Panc1 (cell line): ENCODE results near the gene COP1. TPM values are rescaled to one million over a fixed set of nuclear protein-coding genes. Genes with fewer than 3 reads are reported as not detected.

Experiments
- ATAC-seq: fragments of 200-7000 bp; cut with Tn5 transposase; 2 replicates; pipeline ENCODE4 v1.9.1; 2020; ENCODE audit warnings: mild to moderate bottlenecking, moderate library complexity
- BruUV-seq: library from RNA; stranded (reverse); fragments of 400-500 nt; replicated peaks from 2 replicates; lab custom pipeline; 2021; lab: Mats Ljungman, UMichigan
- CTCF ChIA-PET: fragments of 300-600 bp; sonication (Branson Sonifier 250); formaldehyde crosslinking; loops from one replicate; lab custom pipeline; 2022; ENCODE audit warnings: antibody characterized with exemption; lab: Charles Lee
- POLR2A ChIA-PET: fragments of 300-600 bp; sonication (Branson Sonifier 250); formaldehyde crosslinking; loops from one replicate; lab custom pipeline; 2022; ENCODE audit warnings: antibody characterized with exemption; lab: Charles Lee
- DNase-seq: peaks from one replicate; pipeline ENCODE4 v3.0.0-alpha.2; 2010; ENCODE audit warnings: low read depth, low spot score
- H3K27ac ChIP-seq: 2 replicates; pipeline ENCODE4 v1.5.1; 2011; ENCODE audit warnings: mild to moderate bottlenecking, low read length, inconsistent platforms
- H3K27me3 ChIP-seq: fragments of 200-500 bp; sonication (Bioruptor generic); 2 replicates; pipeline ENCODE4 v1.6.0; 2014; ENCODE audit warnings: low read length, inconsistent platforms; ENCODE audit not compliant: control insufficient read depth, insufficient read depth
- H3K36me3 ChIP-seq: fragments of 200-500 bp; sonication (Bioruptor generic); 2 replicates; pipeline ENCODE4 v1.5.1; 2014; ENCODE audit warnings: inconsistent platforms, mild to moderate bottlenecking, low read length, moderate library complexity; ENCODE audit not compliant: control insufficient read depth, insufficient read depth
- H3K4me1 ChIP-seq: 2 replicates; pipeline ENCODE4 v1.5.1; 2011; ENCODE audit warnings: inconsistent platforms, mild to moderate bottlenecking, low read length, moderate library complexity; ENCODE audit not compliant: control insufficient read depth, insufficient read depth
- H3K4me3 ChIP-seq, 2 experiments: 2 replicates each; pipeline ENCODE4 v1.5.1; 2011 to 2012; ENCODE audit warnings: low read depth in 2 of 2, low read length in 2 of 2, mild to moderate bottlenecking in 2 of 2, inconsistent platforms in 1 of 2, moderate library complexity in 1 of 2
- H3K9me3 ChIP-seq: fragments of 200-500 bp; sonication (Bioruptor generic); 2 replicates; pipeline ENCODE4 v1.5.1; 2014; ENCODE audit warnings: low read depth, mild to moderate bottlenecking, inconsistent platforms, low read length, moderate library complexity; ENCODE audit not compliant: control insufficient read depth, insufficient read depth
- CTCF ChIP-seq: fragments of 450-650 bp; IDR thresholded peaks from 2 replicates; pipeline ENCODE4 v1.5.1; 2017; ENCODE audit warnings: mild to moderate bottlenecking
- POLR2AphosphoS5 ChIP-seq: IDR thresholded peaks from 2 replicates; pipeline ENCODE4 v1.6.1; 2012; ENCODE audit warnings: mild to moderate bottlenecking, low read depth, low read length, moderate library complexity
- REST ChIP-seq, 2 experiments: IDR thresholded peaks; 2 replicates each; pipeline ENCODE4 v1.6.1; 2011 to 2012; ENCODE audit warnings: low read depth in 2 of 2, control low read depth in 1 of 2, low read length in 1 of 2, mild to moderate bottlenecking in 1 of 2, moderate library complexity in 1 of 2; ENCODE audit not compliant: insufficient read depth in 1 of 2
- SIN3A ChIP-seq: IDR thresholded peaks from 2 replicates; pipeline ENCODE4 v1.6.1; 2012; ENCODE audit warnings: low read depth, mild to moderate bottlenecking, low read length, moderate library complexity, borderline replicate concordance; ENCODE audit not compliant: insufficient read depth
- TCF7L2 ChIP-seq: IDR thresholded peaks from 2 replicates; pipeline ENCODE4 v1.6.1; 2011; ENCODE audit warnings: mild to moderate bottlenecking, low read depth, low read length, inconsistent platforms
- in situ Hi-C: cut with HindIII; loops from 2 replicates; pipeline ENCODE4 v1.10.0; 2016; ENCODE audit warnings: low sequenced_read_pairs, low pct_unique_long_range_greater_than_20kb
- intact Hi-C: fragments of 100-400 bp; cut with micrococcal nuclease; formaldehyde crosslinking; loops from one replicate; pipeline ENCODE4 v1.10.0; 2022; ENCODE audit not compliant: unreplicated experiment
- total RNA-seq: library from RNA; stranded (reverse); gene quantifications from one replicate; pipeline ENCODE4 v1.2.1, GENCODE V29; 2021; ENCODE audit not compliant: unreplicated experiment

The COP1 gene
- total RNA-seq, 1 experiment from 2014 or later, result 36.5 TPM

- no peaks in the 10 kb centered on the region for H3K9me3 ChIP-seq
- intact Hi-C loops (no loop called here), in situ Hi-C loops (no loop called here)
- no peak overlapping the region for H3K4me3 ChIP-seq
- H3K27me3 ChIP-seq, result no peaks in the 10 kb centered on the region
- POLR2A ChIA-PET, result no interaction called here
- no peak overlapping the region for H3K27ac ChIP-seq
- no peak for TF ChIP-seq TCF7L2
- H3K4me1 ChIP-seq, result no peaks in the 10 kb centered on the region
- DNase-seq, result no peak
- CTCF ChIA-PET, result no interaction called here
- ATAC-seq, result no peak
- no peaks in the 10 kb centered on the region for H3K36me3 ChIP-seq
- no TSS peak for BruUV-seq
Observed at GRCh38 chr1:176183618-176184017, 23.5 kb downstream of the COP1 start.

GRCh38 chr1:176178316-176178715 is 28.8 kb downstream of the COP1 start:
- intact Hi-C loops, result no loop called here
- ChIA-PET CTCF (no interaction called here), POLR2A (no interaction called here)
- ATAC-seq (no peak), DNase-seq (no peak)
- Histone ChIP-seq H3K36me3 (0 out of 2 replicates have a peak, but pooled peaks cover 2% of the 10 kb centered on the region), H3K4me1 (no peaks in the 10 kb centered on the region), H3K9me3 (no peaks in the 10 kb centered on the region), H3K27ac (no peak overlapping the region), H3K4me3 (no peak overlapping the region), H3K27me3 (no peaks in the 10 kb centered on the region)
- TF ChIP-seq REST (IDR thresholded peaks at IDR 0.05; ENCODE audit: insufficient read depth in 1 of 2, low read depth in 2 of 2, low read length in 1 of 2), result no peak
- in situ Hi-C loops, result no loop called here
- no TSS peak for BruUV-seq

GRCh38 chr1:176177764-176178163 is 29.3 kb downstream of the COP1 start:
- POLR2A ChIA-PET, result no interaction called here
- intact Hi-C loops (no loop called here), in situ Hi-C loops (no loop called here)
- Histone ChIP-seq H3K36me3 (0 out of 2 replicates have a peak, but pooled peaks cover 2% of the 10 kb centered on the region), H3K4me1 (no peaks in the 10 kb centered on the region), H3K27me3 (no peaks in the 10 kb centered on the region), H3K9me3 (no peaks in the 10 kb centered on the region), H3K4me3 (no peak overlapping the region), H3K27ac (no peak overlapping the region)
- no TSS peak for BruUV-seq
- CTCF ChIA-PET, result no interaction called here
- DNase-seq (no peak), ATAC-seq (no peak)
- TF ChIP-seq CTCF (no peak), REST (IDR thresholded peaks at IDR 0.05; ENCODE audit: insufficient read depth in 1 of 2, low read depth in 2 of 2, low read length in 1 of 2) (no peak), TCF7L2 (no peak), SIN3A (no peak), POLR2AphosphoS5 (no peak)
